Measurements from ENCODE around the gene IFNLR1.

The IFNLR1 gene

DNA sequence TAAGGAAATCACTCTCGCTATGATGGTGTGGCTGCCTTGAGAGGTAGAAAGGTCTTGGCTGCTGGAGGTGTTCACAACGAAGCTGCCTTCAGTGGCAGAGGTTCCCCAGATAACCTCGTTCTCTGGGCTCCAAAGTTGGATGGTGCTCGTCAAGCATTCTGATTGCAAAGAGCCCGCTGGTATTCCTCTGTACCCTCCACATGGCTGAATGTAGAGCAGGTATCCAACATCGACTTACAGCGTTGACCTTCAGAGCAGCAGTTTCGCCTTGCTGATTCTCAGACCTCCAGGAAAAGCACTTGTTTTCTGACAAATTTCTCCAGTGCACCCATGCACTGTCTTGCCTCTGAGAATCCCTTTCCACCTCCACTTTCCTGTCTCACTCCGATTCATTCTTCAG is 39.9 kb downstream of the IFNLR1 start:
- no peak for DNase-seq (ENCODE audit: low read depth)

- DNase-seq (ENCODE audit: low read depth), result no peak
These were observed 44.2 kb downstream of the IFNLR1 start, which contains the start of gene IL22RA1 for GRCh38 chr1:24142546-24143534. Gene IL22RA1 (minus strand): TSS chr1:24143140. CDS start chr1:24143082, 58 bp downstream.

GRCh38 chr1:24141311-24141997 is 45.6 kb downstream of the IFNLR1 start:
- DNase-seq (ENCODE audit: low read depth), result no peak

DNA sequence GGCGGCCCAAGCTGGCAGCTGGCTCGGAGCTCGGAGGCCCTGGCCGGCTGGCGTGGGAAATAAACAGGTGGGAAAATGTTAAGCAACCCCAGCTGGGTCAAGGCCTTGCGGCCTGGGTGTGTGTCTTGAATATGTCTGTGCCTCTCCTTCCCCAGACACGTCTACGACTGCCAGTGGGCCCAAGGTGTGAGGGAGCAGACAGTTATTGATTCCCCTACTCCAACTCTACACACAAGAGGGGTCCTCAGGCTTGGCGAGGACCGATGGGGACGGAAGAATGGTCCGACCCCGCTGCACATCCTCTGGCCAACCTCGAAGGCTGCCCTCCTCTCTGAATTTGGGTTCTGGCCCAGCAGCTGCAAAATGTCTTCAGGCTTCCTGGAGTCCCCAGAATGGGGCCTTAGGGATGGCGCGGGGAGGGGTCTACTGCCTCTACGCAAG is 46.3 kb downstream of the IFNLR1 start:
- no peak for DNase-seq (ENCODE audit: low read depth)

DNA sequence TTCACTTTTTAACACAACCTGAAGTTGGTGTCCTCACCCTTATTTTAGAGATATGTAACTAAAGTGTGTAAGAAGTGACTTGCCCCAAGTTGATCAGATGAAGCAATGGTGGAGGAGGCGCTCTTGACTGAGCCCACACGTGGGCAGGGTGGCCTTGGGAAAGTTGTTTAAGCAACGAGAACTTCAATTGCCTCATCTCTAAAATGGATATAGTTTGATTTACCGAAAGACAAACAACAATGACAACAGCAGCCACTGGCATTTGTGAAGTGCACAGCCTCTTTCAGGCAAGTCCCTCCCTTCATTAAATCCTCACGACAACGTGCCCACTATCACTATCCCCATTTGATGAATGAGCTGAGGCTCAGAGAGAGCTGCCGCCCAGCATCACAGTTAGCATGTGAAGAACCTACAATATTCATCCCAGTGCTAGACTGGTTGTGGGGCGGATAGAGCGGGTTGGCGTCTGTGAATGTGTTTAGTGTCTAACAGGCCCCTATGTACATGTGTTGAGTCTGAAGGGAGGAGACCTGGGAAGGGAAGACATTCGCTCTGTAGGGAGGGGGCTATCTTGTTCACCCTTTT is 47.2 kb downstream of the IFNLR1 start:
- no peak for DNase-seq (ENCODE audit: low read depth)

DNA sequence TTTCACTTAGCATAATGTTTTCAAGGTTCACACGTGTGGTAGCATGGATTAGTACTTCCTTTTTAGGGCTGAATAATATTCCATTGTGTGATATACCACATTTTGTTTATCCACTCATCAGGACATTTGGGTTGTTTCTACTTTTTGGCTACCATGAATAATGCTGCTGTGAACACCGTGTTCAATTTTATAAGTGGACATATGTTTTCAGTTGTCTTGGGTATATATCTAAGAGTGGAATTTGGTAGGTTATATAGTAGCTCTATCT is 47.9 kb downstream of the IFNLR1 start:
- DNase-seq (ENCODE audit: low read depth), result no peak

- DNase-seq (ENCODE audit: low read depth), result no peak
These were observed 48.4 kb downstream of the IFNLR1 start for GRCh38 chr1:24138476-24139221.

DNA sequence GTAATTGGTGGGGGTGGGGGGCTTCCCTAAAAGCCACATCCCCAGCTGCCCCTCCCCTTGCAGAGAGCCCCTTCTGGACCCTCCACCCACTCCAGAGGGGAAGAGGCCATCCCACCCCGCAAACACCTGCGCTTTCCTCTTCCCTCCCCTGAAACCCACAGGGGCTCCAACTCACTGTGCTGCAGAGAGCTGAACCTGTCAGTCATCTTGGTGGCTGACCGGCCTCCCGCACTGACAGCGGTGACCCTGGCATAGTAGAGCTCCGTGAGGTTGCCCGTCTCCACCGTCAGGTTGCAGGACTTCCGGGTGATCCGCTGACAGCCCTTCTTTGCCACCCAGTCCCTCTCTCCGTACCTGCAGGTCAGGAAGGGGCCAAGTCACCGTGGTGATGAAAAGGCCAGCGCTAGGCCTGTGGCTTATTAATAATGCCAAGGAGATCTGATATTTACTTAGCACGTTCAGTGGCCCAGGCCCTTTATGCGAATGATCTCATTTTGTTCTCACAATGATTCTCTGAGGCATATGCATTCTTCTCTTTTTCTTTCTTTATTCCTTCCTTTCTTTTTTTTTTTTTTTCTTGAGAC is 50.0 kb downstream of the IFNLR1 start:
- no peak for DNase-seq (ENCODE audit: low read depth)

GRCh38 chr1:24134376-24134775 is 52.7 kb downstream of the IFNLR1 start:
- no peak for DNase-seq (ENCODE audit: low read depth)

DNA sequence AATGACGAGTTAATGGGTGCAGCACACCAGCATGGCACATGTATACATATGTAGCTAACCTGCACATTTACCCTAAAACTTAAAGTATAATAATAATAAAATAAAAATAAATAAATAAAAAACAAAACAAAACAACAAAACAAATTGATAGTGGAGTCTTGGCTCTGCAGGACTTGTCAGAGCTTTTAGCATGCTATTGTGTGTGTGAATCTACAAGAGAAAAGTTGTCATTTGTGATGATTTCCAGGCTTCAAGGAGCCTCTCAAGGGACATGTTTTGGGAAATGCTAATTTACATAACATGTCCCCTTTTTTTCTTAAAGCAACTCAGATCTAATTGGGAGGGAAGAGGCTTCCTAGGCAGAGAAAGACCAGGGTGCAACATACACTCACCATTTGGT is 53.3 kb downstream of the IFNLR1 start:
- no peak for DNase-seq (ENCODE audit: low read depth)

- DNase-seq (ENCODE audit: low read depth), result no peak
These were observed 56.7 kb downstream of the IFNLR1 start for GRCh38 chr1:24130385-24130784.

- no peak for DNase-seq (ENCODE audit: low read depth)
These were observed 59.2 kb downstream of the IFNLR1 start for GRCh38 chr1:24127801-24128363.

- DNase-seq (ENCODE audit: low read depth), result no peak
These were observed 59.8 kb downstream of the IFNLR1 start for GRCh38 chr1:24127134-24127800.

DNA sequence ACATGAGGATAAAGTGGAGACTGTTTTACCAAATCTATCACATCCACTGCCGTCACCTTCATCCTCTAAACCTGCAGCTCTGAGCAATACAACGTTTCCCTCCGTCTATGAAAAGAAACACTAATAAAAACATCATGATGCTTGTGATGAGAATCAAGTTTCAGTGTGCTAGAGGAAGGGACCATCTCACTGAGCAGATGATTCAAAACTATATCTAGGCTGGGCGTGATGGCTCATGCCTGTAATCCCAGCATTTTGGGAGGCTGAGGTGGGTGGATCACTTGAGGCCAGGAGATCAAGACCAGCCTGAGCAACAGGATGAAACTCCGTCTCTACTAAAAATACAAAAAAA is 60.4 kb downstream of the IFNLR1 start:
- no peak for DNase-seq (ENCODE audit: low read depth)

DNA sequence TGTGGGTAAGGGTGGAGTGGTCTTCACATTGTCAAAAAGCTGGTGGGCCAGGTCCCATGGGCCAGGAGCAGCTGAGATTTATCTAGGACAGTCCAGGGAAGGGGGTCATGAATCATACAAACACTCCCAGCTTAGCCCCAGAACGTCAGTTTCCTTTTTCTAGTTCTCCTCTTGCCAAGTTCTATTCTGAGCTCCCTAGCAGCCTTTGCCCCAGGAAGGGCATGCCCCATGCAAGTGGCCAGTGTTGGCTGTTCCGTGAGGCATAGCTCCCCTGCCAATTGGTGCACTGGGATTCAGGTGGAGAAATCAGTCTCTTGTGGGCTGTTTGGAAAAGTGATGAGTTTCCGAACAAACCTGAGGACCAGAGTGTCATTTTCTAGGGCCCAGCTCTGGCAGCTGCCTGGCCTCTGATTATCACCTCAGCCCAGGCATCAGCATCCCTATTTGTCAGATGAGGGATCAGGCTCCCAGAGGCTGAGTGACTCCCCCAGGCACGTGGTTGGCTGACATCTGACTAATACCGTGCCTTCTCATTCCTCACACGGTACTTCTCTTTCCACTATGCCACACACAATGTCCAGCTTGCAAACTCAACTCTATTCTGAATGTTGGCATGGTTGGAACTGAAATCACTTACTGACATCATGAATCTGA is 60.9 kb downstream of the IFNLR1 start:
- DNase-seq (ENCODE audit: low read depth), result no peak

DNA sequence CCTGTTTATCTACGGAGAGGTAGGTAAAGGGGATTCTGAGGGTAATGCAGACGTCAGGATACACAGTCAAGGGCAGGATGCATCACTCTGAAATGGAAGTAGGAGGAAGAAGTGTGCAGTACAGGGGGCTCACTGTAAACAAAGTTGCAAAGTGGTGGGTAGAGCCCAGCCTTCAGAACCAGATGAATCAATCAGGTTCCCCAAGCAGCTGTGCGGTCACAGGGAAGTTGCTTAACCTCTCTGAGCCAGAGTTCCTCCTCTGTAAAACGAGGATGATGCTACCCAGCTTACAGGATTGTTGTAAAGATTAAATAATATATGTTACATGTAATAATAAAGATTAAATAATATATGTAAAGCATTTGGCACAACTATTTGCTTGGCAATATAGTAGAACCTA is 61.6 kb downstream of the IFNLR1 start:
- no peak for DNase-seq (ENCODE audit: low read depth)

DNA sequence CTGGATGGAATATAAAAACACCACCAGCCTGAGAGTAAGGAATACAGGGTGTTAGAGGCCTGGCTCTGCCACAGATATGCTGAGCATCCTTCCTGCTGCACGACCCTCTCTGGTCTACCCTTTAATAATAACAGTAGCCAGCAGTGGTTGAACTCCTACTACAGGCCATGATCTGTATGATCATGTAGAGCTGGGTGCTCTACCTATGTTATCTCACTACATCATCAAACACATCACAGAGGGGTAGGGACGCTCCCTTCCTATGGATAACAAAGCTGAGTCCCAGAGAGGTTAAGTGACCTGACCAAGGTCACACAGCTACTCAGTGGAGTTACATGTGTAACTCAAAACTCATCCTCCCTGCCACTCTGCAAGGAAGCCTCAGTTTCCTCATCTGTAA is 62.1 kb downstream of the IFNLR1 start:
- no peak for DNase-seq (ENCODE audit: low read depth)

GRCh38 chr1:24123611-24124010 is 63.5 kb downstream of the IFNLR1 start:
- DNase-seq (ENCODE audit: low read depth), result no peak

DNA sequence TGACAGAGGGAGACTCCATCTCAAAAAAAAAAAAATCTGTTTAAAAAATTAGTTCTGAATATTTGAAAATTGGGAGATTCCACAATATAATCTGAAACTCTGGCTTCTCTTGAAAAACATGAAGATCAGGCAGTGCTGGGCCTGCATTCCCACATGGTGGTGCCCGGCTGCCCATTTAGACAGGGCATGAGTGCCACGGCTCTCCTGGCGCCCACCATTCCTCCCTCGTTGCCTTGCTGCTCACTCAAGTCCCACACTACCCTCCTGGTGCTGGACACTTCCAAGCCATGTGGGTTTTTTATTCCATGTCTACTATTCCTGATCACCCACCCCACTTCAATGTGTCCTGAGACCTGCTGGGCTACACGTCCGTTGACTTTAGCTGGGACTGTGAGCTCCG is 64.3 kb downstream of the IFNLR1 start:
- no peak for DNase-seq (ENCODE audit: low read depth)

DNA sequence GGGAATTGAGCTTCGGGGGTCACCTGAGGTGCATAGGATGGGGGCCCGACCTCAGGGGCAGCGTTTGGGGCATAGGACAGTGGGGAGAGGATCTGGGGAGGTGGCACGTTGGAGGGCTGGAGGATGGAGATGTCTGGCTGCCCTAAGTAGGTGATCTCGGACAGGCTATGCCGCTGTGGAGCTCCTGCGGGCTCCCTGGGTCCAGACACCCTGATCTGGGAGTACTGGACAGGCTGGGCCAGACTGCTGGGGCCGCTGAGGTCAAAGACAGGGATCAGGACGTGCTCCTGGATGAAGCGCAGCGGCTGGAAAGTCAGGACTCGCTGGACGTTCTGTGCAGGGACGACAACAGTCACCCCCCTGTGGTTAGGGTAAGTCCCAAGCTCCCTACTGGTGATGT is 65.7 kb downstream of the IFNLR1 start:
- DNase-seq (ENCODE audit: low read depth), result no peak

- no peak for DNase-seq (ENCODE audit: low read depth)
These were observed 66.1 kb downstream of the IFNLR1 start for GRCh38 chr1:24120965-24121364.
